NCI-H774 (cell line): Measurements from ENCODE around the gene PRSS56.
A peak's percentile ranks its signal among the peaks of the same experiment; 100 is the strongest.

Experiments
- DNase-seq: peaks from one replicate; lab custom pipeline; 2025; lab: John Stamatoyannopoulos, UW

PRSS56 gene

GRCh38 chr2:232519581-232520438 is at the start of gene PRSS56:
PRSS56 (plus strand) TSS chr2:232520388; CDS start chr2:232520599, 211 bp downstream.
- DNase-seq: no peak

DNA sequence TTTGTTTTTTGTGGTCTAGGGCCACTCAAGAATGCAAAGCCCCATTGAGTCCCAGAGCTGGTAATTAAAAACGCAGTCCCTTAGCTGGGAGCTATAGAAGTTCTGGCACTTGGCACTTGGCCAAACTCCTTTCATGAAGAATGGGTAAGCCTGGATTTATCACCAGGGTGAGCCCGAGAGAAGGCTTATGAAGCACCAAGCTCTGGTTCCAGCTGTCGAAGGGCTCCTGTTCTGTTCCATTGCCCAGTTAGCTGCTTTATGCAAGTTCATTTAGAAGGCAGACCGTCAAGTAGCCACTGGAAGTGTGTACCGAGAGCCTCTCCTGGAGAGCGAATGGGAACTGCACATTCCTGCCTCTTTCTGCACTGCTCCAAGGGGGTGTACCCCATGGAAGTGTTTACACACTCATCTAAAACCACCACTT is 46.7 kb upstream of the PRSS56 start:
- peak; percentile 12 for DNase-seq

- no peak for DNase-seq
Measured at GRCh38 chr2:232476045-232476444, 44.1 kb upstream of the PRSS56 start.

- no peak for DNase-seq
Measured at GRCh38 chr2:232476791-232477190, 43.4 kb upstream of the PRSS56 start.

GRCh38 chr2:232477751-232478510 is 42.3 kb upstream of the PRSS56 start:
- DNase-seq: no peak

GRCh38 chr2:232478571-232479340 is 41.4 kb upstream of the PRSS56 start:
- DNase-seq: no peak

DNA sequence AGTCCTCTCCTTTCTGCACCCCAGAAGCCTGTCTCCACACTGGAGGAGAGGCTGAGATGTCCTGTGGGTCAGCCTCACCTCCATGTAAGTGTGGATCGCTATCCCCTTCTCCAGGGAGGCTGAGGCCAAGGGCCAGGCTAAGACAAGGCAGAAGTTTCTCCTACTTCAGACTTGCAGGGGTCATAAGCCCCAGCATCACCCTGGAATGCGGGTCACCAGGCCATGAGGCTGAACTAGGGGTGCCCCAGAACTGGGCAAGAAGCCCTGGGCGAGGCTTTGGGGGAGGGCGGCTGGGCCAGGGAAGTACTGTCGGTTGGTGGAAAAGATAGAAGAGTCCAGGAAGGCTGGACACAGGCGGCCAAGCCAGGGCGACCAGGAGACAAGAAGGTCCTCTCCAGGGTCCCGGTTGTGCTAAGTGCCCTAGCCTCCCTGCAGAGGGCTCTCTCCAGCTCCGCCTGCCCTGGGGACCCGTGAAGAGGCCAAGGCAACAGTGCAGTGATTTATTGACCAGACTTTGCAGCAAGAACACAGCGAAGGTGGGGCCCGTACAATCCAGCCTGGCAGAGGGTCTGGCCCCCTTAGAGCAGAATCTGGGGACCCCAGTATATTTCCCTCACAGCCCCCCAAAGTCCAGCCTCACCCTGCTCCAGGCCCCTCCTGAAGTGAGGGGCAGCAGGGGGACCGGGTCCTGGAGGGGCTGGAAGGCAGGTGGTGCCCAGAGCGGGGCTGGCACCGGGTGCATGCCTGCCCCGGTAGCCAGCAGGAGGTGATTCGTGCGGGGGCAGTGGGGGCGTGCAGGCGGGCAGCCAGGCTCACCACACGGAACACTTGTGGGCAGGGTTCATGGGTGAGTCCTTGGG is 40.6 kb upstream of the PRSS56 start:
- DNase-seq: no peak

DNA sequence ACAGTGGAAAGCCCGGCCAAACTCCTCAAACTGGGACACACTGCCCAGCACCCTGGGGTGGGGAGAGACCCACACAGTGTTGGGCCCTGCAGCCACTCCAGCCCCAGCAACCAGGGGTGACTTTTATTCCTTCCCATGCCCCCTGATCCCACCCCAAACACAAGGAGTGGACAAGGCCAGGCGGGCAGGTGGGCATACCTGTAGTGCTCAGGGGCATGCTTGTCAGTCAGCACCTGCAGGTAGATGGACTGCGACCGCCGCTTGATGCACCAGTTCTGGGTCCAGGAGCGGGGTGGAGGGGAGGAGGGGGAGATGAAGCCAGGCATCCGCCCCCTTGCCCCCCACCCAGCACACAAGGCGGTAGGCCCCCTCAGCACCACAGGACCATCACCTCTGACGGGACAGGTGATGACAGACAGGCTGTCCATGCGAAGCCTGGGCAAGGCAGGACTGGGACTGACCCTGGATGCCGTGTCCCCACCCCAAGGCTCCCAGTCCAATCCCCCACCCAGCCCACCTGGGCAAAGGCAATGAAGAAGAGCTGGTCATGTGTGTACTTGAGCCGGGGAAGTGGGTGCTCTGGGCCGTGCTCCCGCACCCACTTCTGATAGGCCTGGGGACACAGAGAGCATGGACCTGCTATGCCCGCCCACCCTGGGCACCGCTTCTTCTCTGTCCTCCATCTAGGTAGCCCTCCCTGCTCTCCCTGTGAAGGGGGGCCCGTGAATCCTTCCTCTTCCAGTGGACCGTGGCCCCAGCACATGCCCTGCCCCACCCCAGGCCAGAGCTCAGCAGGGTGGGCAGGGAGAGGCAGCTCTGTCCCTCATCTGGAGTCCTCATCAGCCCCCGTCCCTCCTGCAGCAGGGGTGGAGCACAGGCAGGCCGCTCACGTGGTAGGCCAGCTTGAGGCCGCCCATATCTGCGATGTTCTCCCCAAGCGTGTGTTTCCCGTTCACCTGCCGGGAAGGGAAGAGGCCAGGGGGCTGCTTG is 39.7 kb upstream of the PRSS56 start:
- no peak for DNase-seq

GRCh38 chr2:232481322-232482140 is 38.7 kb upstream of the PRSS56 start:
- no peak for DNase-seq

GRCh38 chr2:232482301-232483238 is 37.6 kb upstream of the PRSS56 start:
- DNase-seq: no peak

GRCh38 chr2:232483311-232483922 is 36.8 kb upstream of the PRSS56 start:
- DNase-seq: no peak

DNA sequence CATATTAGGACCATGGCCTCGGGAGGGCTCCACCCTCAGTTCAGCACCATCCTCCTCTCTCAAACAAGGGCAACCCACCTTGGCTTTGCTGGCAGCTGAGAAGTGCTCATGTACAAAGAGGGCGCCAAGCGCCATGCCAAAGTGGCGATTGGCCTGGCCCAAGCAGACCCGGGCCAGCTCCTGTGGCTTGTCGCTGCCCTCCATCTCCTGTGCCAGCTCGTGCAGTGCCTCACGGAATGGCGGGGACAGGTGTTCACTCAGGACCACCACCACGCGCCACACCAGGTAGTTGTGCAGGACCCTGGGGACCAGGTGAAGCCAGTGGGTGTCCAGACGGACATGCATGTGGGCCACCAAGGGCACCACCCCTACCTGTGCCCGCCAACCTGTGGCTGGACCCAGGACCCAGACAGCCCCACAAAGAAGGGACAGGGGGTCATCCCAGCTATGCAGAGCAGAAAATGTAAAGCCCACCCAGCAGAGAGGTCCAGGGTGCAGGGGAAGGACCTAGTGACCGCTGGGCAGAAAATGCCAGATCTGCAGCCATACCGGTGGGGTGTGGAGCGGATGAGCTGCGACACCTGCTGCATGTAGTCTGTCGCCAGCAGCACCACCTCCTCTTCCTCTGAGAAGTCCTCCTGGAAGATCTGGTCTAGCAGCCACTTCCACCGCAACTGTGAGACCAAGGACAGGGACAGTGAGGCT is 36.1 kb upstream of the PRSS56 start:
- no peak for DNase-seq

DNA sequence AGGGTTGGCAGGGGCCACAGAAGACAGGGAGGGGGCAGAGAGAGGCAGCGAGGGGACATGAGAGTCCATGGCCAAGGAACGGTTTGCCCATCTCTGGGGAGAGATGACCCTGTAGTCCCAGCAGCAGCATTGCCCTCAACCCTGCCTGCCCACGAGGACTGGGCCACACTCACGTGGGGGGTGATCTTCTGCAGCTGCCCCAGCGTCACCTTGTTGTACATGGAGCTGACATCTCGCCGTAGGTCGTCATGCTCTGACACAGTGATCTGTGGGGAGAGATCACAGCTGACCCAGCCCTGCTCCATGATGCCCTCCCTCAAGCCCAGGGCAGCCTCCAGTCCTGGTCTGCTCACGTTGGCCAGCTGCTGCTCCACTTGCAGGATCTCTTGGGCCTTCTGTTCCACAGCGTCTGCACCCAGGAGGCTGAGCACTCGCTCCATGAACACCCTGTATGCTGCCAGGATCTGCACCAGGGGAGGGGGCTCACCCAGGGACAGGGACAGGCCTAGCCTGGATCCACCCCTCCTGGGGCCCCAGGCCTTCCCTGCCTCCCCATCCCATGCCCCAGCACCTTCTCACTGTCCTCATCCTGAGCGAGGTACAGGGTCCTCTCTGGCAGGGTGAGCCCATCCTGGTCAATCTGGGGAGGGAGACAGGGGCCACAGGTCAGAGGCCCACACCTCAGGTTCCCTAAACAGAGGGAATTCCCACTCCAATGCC is 35.4 kb upstream of the PRSS56 start:
- no peak for DNase-seq

DNA sequence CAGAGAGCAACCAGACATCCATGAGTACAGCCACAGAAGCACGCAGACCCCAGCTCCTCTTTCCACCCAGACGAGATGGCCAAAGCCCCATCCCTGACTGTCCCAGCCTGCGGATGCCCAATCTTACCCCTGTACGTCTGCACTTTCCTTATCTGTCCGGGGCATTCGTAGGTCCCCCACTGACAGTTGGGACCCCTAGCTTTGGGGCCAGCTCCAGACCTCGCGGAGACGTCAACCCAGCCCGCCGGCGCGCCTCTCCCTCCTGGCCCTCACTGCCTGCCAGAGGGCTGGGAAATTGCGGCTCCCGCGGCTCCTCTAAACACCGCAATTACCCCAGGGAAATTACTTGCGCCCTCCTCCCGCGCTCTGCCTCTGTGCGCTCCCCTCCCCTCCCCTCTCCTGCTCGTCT is 34.8 kb upstream of the PRSS56 start:
- DNase-seq: no peak

DNA sequence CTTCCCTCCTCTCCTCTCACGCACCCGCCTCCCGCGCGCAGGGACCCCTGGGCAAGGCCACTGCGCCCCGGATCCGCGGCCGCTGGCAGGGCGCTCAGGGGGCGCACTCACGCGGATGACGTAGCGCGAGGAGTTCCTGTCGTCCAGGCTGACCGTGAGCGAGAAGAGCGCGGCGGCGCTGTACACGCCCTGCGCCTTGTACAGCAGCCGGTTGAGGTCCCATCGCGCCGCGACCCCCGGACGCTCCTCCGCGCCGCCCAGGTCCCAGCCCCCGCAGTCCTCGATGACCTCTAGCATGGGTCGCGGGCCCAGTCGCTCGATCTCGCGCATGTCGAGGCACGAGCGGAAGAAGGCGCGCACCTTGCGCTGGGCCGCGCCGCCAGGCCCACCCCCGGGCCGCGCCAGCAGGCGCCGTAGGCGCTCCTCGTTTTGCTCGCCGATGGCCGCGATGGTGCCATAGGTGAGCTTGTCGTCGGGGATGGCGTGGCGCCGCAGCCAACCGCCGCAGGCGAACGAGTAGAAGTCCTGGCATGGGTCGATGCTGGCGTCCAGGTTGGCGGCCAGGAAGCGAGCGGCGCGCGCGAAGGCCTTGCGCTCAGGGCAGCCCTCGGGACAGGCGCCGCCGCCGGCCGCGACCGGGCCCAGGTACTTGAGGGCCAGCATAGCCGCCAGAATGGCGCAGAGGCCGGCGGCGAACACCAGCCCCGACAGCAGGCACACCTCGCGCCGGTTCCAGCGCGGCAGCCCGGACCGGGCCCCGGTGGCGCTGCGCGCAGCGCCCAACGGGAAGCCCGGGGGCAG is 34.2 kb upstream of the PRSS56 start:
- no peak for DNase-seq
